ENCODE data around the gene ANKS1A.

- TF ChIP-seq CTCF (IDR thresholded peaks at IDR 0.05) (no peak), POLR2A (IDR thresholded peaks at IDR 0.05) (no peak)
Observed at GRCh38 chr6:35015476-35015875, 126.4 kb downstream of the ANKS1A start.

Measured in ovary (tissue), 3 donors.